GM21390 (cell line): ENCODE data around the gene SMARCD1.
A peak's percentile ranks its signal among the peaks of the same experiment; 100 is the strongest.

ENCODE experiments used
- ATAC-seq: cut with Tn5 transposase; IDR thresholded peaks from one replicate; pipeline ENCODE4 v1.9.1; 2021; ENCODE audit not compliant: unreplicated experiment

Gene SMARCD1

DNA sequence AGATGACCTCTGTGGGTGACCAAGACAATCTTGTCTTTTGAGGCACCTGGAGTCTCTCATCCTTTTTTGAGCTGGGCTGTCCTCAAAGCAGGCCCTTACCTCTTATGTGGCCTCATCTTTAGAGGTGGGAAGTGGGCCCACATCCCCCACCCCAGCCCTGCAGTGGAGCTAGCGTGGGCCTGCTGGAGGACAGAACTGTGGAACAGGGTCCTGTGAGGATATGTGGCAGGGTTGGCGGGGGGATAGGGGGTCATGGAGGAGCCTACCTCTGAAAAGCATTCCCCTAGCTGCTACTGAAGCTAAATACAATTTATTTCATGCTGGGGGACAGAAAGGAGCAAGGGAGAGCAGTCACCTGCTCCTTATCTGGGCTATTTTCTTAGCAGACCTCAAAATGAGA is 18.2 kb downstream of the SMARCD1 start:
- ATAC-seq = no peak

DNA sequence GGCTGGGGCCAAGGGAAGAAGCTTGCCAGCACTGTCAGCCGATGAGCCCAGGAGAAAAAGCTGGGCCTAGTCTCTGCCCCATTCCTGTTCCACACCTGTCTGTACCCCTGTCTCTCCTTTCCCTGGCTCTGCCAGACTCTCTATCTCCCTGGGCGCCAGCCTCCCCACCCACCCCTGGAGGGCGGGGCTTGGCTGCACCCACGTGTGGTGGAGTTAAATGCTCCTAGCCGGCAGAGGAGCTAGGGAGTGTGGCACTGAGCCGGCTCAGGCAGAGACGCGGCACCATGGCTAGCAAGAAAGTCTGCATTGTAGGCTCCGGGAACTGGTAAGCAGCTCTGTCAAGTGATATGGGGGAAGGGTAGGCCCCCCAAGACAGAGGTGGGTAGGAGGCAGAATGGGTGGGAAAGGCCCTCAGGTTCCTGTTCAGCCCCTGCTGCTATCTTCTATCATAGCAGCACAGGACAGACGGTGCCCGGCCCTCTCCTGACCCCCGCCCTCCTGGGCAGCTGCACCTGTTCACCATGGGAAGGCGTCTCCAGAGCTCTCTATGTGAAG is 18.7 kb downstream of the SMARCD1 start, which contains the start of gene GPD1:
Gene GPD1, plus strand, starts transcription at position 242 of the 555 bp plus-strand sequence. Its CDS starts 43 bp downstream, at position 285.
- ATAC-seq = no peak

DNA sequence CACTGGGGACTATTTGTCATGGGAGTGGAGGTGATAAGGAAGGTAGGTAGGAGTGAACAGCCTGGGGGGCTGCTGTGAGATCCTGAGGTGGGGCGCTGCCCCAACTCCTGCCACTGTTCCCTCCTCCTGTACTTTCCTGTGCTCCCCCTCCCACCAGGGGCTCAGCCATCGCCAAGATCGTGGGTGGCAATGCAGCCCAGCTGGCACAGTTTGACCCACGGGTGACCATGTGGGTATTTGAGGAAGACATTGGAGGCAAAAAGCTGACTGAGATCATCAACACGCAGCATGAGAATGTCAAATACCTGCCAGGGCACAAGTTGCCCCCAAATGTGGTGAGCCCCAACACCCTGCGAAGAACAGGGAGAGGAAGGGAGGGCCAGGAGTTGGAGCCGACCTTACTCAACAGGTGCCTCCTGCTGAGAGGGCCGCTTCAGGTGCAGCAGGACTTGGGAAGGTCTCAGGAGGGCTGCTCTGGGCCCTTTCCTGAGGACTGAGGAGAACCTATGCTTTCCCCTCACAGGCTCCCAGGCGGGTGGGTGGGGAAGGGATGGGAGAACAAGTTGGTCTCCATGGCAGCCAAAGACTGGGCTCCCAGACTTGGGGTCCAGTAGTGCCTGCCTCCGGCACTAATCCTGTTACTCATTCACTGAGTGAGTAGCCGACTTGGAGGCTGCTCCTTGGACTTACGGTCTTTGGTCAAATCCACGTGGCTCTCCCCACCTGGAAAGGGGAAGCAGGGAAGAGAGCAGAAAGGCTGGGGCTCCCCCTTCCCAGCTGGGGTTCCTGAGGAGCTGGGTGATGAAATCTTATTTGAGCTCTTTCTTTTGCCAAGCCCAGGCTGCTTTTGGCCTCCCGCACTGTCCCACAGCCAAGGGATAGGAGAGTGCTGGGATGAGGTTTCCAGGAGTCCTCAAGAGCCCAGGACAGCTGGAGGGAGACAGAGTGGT is 19.6 kb downstream of the SMARCD1 start:
- ATAC-seq = no peak

DNA sequence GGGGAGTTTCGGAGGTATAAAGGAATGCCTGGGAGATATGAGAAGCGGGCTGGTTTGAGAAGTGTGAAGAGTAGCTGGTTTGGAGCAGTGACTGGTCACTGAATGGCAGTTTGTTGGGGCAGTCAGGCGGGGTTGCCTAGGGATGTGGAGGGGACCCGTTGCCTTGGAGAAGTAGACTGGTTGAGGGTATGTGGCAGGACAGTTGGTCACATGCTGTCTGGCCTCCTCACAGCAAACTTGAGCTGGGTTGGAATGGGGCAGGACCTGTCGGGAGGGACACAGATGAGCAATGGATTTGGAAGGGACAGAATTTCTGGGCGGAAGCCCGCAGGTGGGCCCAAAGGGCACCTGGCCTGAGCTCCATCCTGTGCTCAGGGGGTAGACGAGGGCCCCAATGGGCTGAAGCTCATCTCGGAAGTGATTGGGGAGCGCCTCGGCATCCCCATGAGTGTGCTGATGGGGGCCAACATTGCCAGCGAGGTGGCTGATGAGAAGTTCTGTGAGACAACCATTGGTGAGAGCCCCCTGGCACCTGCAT is 20.8 kb downstream of the SMARCD1 start:
- ATAC-seq = no peak

DNA sequence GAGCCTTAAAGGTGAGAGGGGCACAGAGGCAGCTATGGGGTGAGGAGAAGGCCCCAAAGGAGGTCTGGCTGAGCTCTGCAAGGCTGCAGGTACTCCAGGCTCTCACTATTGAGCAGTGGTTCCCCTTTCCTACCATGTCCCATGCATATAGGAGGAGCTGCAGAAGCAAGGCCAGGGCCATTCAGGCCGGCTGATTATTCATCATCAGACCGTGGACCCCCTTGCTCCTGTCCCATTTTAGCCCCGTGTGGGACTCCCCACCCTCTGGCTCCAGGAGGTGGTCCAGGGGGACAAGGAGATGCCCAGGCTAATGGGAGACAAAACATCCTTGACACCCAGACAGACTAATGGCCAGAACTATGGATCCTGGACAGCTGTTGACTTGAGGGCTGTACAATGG is 21.8 kb downstream of the SMARCD1 start:
- ATAC-seq = no peak

DNA sequence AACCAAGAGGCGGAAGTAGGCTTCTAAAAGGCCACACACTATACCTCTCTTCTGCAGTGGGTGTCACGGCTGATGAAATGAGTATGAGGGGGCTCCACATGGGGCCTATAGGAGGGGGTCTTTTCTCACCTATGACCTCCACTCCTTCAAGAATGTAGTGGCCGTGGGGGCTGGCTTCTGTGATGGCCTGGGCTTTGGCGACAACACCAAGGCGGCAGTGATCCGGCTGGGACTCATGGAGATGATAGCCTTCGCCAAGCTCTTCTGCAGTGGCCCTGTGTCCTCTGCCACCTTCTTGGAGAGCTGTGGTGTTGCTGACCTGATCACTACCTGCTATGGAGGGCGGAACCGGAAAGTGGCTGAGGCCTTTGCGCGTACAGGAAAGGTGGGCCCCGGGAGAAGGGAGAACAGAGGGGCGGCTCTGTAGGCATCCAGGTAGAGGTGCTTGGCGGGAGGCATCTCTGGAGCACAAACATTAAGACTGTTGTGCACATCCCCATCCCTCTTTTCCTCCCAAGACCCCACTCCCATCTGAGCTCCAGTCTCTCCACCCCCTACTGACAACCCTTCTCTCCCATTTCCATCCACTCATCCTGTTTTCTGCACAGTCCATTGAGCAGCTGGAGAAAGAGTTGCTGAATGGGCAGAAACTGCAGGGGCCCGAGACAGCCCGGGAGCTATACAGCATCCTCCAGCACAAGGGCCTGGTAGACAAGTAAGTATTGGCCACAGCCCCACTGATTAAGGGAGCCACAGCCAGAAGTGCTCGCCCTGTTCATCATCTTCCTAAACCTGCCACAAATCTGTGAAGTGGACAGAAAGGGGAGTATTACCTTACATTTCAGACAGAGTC is 22.5 kb downstream of the SMARCD1 start:
- no peak for ATAC-seq

DNA sequence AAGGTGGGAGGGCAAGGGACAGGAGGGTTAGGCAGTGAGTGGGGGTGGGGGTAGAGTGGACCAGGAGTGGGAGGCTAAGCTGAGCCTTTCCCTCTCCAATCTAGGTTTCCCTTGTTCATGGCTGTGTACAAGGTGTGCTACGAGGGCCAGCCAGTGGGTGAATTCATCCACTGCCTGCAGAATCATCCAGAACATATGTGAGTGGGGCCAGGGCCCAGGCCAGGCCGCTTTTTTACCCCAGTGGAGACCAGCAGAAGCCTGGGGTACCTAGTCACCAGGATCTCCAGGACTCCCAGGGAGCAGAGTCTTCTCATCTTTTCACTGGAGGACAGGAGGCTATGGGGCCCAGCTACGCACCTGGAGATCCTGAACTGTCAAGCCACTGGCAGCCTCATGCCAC is 24.2 kb downstream of the SMARCD1 start:
- no peak for ATAC-seq

DNA sequence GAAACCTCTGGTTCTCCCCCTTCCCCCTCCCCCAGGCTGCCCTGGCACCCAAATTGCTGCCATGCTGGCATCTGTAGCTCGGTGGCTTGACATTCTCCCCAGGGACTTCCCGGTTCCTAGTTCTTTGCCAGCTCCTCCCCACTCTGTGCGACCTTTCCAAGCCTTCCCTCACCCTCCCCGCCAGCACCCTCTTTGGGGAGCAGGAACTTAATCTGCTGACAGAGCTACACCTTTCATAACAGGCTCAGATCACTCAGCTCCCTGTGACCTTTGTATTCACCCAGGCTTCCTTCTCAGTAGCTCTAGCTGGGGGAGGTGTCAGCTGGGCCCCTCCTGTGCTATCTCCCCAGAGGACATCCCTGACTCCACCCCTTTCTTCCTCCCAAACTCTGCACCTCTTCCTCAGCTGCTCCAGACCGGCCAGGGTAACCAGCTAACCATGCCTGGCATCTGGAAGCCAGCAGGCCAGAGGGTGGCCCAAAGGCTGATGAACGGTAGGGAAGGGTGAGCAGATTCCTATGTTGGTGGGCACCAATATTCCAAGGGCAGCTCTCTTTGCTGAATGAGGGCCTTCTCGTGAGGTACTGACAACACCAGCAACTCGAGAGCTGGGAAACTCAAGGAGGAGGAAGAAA is 25.1 kb downstream of the SMARCD1 start:
- no peak for ATAC-seq

DNA sequence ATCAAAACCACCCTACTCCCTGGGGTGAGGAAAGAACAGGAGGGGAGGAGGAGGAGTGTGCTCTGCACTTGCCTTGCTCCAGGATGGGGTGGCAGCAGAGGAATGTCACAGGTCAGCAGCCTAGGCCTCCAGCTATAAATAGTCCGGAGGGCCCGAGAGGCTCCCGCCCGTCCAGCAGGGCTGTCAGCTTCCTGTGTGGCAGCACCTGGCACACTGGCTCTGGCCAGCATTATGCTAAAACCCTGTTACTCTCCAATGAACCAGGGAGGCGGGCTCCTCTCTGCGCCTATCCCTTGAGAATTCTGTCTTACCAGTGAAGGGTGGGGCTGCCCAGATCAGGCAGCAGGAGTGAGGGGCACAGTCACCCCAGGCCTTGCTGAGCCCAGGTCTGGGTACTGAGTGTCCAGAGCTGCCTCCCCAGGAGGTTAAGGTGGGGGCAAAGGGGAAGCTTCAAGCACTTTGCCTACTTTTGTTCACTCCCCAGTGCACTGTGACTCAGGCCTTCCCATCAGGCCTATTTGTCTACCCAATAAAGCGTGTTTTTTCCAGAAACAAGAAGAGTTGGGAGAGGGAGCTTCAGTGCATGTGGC is 25.7 kb downstream of the SMARCD1 start:
- ATAC-seq = no peak

DNA sequence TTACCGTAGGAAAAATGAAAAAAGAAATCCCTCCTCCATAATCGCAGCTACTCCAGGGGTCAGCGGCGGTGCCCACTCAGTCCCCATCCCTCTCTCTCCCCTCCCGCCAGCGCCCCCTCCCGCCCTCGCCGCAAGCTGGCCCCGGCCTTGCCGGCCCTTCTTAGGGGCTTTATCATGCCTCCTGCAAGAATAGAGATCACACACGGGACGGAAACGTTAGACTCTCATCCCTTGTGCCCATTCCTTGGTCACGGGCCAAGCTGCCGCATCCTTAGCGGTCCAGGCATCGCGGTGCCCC is 26.2 kb downstream of the SMARCD1 start:
- ATAC-seq = no peak

DNA sequence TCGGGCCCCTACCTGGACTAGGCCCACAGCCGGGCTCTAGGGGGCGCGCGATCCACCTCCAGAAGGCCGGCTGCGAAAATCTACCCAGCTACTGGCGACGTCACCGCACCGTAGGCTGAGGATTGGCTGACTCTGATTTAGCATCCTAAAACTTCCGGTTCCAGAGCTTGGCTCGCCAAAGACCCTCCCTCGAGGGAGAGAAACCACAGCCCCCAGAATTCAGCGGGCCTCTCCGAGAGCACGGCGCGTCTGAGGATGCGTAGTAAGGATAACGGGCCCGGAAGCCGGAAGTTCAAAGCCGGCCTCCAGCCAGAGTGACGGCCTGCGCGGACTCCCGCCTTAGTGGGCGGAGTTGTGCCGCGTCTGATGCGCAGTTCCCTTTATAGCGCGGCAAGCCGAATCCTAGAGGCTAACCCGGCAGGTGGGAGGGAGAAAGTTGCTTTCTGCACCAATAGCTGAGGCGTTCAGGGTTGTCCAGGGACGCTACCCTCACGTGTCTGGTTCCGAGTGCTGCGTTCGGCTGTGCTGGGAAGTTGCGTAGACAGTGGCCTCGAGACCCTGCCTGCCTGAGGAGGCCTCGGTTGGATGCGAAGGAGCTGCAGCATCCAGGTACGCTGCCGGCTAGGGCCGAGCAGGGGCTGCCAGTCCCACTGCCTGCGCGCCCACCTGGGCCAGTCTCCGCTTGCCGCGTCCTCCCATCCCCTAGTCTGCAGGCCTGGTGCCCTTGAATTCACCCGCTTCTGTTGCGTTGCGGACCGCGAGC is 26.7 kb downstream of the SMARCD1 start, which contains the start of gene COX14:
Gene COX14, plus strand, starts transcription at position 544 of the 763 bp plus-strand sequence. CDS start 7,808 bp downstream, outside the sequence.
- peak; percentile 79 for ATAC-seq

DNA sequence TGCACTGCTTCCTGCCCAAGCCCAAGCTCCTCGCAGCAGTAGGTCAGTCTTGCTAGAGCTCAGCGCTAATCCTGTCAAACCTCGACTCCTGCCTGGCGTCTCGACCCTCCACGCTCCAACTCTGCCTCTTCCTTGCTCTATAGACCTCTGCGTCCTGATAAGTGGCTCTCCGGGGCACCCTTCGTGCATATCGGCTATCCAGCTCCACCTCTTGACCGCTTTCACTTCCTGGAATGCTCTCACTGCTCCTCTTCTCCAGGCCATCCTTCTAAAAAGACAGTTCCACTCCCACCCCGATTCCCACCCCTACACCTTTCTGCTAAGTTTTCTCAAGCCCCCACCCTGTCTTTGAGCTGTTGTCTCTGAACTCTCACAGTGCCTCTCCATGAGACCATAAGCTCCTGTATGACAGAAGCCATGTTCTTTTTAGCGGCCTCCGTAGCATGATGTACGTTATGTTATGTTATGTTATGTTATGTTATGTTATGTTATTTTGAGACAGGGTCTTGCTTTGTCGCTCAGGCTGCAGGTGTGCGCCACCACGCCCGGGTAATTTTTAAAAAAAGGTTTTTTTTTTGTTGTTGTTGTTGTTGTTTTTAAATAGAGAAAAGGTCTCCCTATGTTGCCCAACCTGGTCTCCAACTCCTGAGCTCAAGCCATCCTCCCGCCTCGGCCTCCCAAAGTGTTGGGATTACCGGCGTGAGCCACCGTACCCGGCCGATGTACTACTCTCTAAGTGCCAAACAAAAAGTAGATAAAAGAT is 27.5 kb downstream of the SMARCD1 start:
- ATAC-seq = peak; percentile 2

DNA sequence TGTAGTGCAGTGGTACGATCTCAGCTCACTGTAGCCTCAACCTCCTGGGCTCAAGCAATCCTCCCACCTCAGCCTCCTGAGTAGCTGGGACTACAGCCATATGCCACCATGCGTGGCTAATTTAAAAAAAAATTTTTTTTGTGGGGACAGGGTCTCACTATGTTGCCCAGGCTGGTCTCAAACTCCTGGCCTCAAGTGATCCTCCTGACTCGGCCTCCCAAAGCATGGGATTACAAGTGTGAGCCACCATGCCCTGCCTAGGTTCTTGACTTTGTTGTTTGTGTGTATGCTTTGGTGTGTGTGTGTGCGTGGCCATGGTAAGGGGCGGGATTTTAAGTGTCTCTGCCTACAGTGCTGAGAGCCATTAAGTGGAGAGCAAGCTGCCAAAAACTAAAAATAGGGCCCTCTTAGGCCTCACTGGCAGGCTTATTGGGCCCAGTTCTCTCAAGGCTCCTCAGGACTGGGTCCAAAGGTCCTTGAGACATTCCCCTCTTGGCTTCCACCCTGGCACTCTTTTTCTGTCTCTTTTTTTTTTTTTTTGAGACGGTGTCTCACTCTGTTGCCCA is 32.0 kb downstream of the SMARCD1 start:
- ATAC-seq = no peak

DNA sequence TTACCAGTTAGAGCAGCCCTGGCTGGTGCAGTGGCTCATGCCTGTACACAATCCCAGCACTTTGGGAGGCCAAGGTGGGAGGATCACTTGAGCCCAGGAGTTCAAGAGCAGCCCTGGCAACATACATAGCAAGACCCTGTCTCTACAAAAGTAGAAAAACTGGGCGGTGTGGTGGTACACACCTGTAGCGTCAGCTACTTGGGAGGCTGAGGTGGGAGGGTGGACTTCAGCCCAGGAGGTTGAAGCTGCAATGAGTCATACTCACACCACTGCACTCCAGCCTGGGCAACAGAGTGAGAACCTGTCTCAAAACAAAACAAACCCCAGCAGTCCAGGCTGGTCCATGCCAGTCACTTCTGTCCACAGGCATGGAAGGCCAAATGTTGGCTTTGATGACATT is 34.2 kb downstream of the SMARCD1 start:
- ATAC-seq = no peak

DNA sequence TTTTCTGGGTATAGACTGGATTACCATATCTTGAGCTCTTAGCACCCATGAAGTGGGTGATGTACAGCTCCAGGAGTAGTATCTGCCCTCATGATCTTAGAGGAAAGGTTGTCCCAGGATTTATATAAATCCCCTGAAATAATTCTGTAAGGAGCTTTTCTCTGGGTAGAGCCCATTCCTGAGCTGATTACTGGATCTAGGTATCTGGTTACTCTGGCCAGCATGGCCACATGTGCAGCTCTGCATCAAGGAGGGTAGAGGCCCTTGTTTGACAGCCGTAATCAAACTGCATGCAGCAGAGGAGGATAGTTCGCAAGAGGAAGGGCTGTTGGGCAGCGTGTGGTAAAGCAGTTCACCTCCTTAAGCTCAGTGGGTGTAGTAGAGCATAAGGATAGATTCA is 35.4 kb downstream of the SMARCD1 start:
- ATAC-seq = no peak

DNA sequence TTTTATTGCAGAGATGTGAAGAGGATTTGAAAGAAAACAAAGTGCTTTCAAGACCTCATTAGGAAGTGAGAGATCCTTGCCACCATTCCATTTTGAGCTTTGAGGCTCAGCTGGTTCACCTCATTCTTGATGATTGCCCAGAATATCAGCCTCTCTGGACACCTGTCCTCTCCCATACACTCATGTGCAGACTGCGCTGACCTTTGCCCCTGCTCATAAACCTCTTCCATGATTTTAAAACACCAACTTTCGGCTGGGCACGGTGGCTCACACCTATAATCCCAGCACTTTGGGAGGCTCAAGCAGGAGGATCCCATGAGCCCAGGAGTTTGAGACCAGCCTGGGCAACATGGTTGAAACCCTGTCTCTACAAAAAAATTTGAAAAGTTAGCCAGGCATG is 35.8 kb downstream of the SMARCD1 start:
- ATAC-seq = no peak

DNA sequence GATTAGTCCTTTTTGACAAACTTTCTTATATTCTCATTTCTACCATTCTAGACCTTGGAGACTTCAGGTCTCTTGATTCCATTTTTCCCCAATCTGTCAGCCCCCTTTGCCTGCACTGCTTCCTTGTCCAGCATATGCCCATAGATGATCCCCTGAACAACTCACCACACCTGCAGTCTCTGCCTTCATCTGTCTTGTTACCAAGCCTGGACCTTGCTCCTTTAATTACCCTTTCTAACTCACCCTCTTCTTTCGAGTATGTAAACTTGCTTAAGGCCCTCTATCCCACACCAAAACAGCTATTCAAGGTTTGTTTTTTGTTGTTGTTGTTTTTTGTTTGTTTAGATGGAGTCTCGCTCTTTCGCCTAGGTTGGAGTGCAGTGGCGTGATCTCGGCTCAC is 36.5 kb downstream of the SMARCD1 start:
- no peak for ATAC-seq

DNA sequence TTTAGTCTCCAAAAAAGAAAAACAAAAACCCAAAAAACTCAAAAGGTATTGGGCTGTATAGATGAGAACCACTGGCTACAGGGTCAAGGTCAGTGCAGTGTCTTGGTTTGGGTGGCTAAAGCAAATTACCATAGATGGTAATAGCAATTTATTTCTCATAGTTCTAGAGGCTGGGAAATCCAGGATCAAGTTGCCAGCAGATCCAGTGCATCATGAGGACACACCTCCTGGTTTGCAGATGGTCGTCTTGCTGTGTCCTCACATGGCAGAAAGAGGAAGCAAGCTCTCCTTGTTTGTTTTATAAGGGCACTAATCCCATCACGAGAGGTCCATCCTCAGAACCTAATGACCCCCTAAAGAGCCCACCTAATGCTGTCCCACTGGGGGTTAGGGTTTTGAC is 38.1 kb downstream of the SMARCD1 start:
- no peak for ATAC-seq

DNA sequence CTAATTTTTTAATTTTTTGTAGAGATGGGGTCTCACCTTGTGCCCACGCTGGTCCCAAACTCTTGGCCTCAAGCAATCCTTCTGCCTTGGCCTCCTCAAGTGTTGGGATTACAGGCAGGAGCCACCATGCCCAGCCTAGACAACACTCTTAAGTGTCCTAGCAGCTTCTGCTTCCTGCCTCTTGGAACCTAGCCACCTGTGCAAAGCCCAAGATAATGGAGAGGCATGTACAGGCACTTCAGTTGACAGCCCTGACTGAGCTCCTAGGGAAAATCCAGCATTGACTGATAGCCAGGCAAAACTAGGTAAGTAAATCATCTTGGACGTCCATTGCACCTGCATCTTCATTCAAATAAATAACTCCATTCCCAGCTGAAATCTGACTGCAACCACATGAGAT is 42.4 kb downstream of the SMARCD1 start:
- ATAC-seq = no peak
